ENCODE data around the gene SEMA4D.
A peak's percentile ranks its signal among the peaks of the same experiment; 100 is the strongest.

SEMA4D gene

DNA sequence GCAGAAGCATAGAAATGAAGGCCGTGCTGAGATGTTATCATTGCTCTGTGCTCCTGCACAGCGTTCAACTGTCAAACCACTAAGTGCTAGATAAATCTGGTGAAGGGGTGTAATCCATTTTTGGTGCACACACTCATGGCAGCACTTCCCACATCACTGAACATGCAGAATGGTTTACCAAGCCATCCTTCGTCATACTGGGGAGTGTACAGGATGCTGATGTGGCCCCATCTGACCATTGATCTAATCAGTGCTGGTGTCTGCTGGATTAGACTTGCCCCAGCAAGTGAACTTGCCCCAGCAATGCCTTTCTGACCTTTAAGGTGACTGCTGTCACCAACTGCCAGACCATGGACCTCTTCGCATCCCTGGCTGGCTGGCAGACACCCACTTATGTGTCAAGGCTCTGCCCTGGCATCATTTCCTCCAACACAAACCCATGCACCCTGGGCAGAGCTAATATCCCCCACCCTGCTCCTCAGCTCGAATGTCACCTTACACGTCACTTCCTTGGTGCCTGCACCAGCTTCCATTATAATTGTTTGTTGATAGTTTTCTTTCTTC, 4.2 kb upstream of the SEMA4D start:
- DNase-seq (ENCODE audit: low spot score) = no peak

DNA sequence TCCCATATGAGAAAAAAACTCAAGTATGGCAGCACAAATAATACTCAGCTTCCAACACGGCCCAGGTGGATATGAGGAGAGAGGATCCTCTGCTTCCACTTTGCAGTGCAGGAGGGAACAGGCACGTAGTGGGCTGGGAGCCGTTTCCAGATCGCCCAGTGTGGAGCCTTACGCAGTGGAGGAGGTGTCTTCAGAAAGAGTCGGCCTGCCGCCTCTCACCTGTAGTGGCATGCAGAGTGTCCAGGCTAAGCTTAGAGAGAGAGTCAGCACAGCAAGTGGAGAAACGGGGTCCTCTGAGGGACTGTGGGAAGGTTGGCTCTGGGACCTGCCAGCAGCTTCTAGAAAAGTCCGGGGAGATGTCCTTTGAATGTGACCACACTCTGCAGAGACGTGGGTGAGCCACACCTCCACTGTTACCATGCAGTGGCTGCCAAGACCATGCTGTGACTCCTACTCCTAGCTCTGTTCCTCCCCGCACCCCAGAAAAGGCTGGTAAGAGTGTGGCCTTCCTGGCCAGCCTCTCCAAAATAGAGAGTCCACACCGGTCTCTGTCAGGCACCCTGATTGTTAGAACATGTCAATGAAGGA, 3.5 kb upstream of the SEMA4D start:
- DNase-seq (ENCODE audit: low spot score) = no peak

DNA sequence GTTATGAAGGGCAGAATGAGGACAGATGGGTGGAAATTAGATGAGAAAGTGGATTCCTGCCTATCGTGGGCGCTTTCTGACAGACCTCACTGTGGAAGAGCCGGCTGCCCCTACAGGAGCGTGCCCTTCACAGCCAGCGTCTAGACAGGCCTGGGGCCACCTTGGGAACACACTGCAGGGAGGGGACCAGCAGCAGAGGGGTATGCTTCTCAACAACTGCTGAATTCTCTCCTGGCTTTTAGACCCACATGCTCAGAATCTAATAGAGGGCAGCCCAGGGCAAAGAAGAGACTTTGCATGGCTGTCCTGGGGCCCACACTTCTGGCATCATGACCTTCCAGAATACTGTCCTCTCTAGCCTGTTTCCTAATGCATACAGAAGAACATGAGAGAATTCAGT, 2.1 kb upstream of the SEMA4D start:
- DNase-seq (ENCODE audit: low spot score) = no peak

DNA sequence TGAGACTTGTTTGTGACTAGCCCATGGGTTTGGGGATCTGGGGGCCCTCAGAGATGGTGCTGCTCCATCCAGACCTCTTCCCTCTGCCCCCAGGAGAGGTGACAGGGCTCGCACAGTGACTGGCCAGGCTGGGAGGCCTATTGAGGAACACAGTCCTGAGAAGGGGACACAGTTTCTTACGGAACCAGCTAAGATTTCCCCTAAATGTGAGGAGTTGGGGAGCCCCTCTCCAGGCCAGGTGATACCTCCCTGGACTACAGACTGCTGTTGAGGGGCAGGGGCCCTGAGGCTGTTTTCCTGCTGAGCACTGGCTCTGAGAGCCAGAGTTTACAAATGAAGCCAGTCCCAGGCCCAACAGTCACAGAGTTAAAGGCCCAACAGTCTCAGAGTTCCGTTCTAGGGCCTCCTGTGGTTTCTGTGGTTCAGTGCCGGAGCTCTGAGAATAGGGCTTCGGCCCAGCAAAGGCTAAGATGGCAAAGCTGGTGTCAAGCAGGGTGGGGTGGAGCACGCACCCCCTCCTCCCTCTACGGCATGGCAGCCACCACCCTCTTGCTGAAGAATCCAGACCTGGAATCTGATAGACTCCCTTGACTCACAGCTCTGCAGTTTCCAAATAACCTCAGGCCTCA, 1.1 kb upstream of the SEMA4D start:
- DNase-seq (ENCODE audit: low spot score) = peak; percentile 48

DNA sequence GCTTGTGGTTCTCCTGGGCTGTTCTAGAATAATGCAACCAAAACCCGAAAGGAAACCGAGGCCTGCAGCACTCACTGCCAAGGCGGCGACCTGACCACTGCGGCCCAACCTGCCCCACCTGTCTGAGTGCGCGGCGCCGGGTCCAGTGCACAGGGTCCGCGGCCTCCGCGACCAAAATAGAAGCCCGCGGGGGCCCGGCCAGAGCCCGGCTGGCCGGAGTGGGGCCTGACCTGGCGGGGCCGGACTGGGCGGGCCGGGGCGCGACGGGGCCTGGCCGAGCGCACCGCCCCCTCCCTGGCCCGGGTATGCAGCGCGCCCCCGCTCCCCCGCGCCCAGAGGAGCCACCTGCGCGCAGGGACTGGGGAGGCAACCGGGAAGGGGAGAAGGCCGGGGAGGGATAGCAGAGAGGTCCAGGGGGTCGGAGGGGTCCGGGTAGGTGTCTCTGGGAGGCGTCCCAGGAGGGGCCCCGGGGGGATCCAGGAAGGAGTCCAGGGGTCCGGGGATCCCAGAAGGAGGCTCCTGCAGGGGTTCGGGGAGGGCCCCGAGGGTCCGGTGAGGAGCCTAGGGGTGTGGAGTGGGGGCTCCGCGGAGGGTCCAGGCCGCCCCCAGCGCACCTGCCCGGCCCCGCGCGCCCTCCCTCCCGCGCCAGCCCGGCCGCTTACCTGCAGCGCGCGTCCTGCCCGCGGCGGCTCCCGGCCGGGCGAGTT, 503 bp downstream of the SEMA4D start:
- DNase-seq (ENCODE audit: low spot score) = no peak

DNA sequence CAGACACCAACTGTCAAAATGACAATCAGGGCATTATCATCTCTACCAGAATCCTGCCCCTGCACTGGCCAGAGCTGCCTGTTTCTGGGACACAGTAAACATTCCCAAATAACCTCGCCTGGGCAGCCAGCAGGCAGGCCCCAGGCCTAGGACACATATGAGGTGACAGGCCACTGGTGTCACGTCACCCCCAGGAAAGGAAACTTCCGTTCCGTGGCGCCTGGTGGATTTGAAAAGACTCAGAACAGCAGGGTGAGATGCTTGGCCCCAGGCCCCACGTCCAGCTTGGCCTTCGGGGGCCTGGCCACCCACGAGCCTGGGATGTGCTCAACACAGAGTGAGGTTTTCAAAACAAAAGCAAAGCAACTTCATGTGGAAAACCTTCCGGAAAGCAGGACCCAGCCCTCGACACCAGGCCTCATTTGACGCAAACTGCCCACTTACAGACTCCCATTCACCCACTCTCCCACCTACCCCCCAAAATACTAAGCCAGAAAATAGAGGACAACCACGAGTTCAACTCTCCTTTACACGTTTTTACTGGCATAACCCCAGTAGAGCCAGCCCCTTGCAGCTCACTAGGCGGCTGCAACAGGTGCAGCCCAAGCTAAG, 1.2 kb downstream of the SEMA4D start:
- DNase-seq (ENCODE audit: low spot score) = peak; percentile 53

DNA sequence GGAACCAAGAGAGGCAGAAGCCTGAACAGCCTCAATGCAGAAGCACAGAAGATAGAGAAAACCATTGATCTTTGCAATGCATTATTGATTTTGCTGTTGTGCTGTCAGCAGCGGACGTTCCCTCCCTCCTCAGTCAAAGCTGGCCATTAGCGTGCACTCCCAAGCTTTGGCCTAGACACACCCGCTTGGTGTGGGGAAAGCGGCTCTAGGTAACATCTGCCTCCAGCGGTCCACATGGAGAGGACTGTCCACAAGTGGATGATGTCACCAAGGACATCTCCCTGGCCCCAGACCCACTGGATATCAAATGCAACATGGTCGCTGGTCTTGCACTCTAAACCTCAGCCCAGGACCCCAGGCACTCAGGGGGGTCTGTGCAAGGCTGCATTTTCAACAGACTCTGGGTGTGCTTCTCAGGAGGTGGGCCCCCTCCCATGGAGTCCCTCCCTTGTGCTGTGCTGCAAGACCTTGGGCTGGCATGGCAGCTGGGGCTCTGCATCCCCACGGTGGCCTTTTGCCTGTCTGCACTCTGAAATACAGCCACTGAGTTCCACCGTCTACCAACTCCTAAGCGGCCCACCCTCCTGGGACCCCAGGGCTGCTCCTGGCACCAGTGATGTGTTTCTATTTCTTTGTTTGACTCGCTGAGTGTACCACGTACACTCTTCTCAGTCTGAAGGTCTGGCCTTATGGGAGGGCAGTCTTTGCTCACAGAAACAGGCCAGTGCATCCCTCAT, 1.9 kb downstream of the SEMA4D start:
- DNase-seq (ENCODE audit: low spot score) = no peak

DNA sequence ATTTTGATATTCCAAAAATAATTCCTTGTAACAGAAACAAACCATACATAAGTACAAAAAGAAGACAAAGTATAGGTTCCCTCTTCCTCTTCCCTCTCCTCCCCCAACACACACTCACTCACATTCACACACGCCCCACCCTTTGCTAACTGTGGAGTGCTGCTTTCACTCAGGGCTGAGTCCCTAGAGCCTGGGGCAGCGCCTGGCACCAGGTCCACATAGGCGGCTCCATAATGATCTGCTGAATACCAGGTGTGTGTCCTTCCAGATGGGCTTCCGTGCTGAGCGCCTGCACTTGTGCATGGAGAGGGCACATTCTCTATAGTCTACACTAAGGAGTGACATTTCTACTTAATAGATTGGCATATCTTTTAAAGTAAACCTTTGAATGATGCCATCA, 3.7 kb downstream of the SEMA4D start:
- DNase-seq (ENCODE audit: low spot score) = no peak

DNA sequence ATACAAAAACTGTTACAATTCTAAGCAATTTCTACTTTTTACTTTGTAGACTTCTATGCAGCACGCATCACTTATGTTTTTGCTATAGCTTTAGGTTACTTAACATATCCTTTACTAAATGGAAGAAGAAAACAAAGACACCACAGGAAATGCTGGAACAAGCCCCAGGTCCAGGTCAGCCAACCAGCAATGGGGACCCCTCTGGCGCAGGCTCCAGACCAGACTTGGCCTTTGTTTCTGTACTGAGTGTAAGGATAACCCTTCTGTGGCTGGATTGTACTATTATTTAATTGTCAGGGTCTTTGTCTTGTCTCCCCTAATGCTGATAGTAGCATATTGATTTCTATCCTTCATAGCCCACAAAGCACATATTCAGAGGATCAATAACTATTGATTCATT, 4.2 kb downstream of the SEMA4D start:
- DNase-seq (ENCODE audit: low spot score) = no peak

DNA sequence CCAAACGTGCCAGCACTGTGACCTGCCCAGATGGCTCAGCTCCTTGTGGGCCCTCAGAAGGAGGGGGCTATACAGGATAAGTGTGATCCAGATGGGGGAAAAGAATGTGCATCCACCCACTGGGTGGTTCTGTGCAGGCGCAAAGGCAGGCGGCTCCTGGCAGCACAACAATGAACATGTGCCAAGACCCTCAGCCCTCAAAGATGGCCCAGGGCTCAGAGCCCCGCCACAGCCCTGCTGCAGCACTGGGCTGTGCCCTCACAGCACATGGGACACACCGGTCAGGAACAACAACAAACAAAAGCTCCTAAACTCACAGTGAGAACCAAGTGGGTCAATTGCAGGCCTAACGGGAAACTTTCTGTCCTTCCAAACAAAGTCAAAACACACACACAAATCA, 4.7 kb downstream of the SEMA4D start:
- no peak for DNase-seq (ENCODE audit: low spot score)

DNA sequence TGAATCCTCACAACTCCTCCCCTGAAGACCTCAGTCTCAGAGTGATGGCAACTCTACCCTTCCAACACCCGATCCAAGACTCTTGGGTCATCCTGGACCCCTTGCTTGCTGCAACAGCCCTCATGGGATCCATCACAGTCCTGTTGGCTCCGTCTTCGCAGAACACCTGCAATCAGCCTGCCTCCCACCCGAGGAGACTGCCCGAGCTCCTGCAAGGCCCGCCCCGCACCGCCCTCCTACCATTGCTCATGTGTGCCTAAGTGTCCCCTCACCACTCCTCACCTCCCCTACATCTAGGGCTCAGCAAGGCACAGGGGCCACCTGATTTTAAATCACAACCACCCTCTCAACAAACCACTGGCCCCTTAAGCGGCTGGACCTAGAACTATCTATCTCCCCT, 5.3 kb downstream of the SEMA4D start:
- DNase-seq (ENCODE audit: low spot score) = no peak

DNA sequence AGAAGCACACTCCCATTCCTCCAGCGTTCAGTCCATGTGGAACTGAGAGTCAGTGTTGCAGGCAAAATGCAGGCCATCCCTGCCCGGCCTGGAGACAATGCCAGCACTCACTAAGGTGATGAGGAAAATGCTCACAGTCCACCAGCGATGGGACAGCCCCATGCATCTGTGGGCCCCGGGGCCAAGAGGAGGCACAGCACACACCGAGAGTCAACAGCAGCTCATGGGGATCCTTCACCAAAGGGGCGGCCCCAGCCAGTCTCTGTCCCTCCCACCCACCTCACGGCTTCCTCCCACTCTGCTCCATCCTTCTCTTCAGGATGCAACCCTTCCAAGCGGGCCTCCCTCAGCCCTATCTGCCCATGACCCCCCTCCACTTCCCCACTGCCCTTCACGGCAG, 6.2 kb downstream of the SEMA4D start:
- DNase-seq (ENCODE audit: low spot score) = no peak

DNA sequence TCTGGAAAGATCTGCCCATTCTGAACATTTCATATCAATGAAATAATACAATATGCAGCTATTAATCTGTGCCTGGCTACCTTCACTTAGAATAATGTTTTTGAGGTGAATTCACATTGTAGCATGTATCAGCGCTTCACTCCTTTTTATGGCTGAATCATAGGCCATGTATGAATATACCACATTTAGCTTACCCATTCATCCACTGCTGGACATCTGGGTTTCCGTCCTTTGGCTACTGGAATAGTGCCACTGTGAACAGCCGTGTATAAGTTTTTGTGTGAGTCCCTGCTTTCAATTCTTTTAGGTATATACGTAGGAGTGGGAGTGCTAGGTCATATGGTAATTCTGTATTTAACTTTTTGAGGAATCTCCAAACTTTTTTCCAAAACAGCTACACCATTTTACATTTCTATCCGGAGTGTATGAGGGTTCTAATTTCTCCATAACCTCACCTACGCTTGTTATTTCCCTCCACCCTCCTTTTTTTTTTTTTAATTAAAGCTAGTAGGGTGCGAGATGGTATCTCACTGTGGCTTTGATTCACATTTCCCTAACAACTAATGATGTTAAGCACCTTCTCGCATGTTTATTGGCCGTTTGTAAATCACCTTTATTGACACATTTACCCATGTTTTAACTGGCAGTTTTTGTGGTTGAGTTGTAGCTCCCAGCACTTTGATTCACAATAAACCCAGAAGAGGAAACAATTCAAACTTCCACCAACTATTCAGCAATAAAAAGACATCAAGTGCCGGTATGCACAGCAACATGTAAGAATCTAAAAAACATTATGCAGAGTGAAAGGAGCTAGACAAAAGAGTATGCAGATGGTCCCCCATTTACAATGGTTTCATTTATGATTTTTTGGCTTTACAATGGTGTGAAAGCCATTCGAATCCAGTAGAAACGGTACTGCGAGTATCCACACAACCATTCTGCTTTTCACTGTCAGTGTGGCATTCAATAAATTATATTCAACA, 8.1 kb downstream of the SEMA4D start:
- DNase-seq (ENCODE audit: low spot score) = peak; percentile 59

DNA sequence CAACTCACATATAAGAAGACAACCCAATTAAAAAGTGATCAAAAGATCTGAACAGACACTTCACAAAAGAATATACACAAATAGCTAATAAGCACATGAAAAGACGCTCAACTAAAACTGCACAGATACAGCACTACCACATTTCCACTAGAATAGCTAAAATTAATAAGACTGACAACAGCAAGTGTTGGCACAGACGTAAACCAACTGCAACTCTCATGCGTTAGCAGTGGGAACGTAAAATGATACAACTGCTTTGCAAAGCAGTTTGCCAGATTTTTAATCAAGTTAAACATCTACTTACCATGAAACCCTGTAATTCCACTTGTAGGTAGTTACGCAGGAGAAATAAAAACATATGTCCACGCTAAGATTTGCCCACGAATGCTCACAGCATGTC, 9.0 kb downstream of the SEMA4D start:
- no peak for DNase-seq (ENCODE audit: low spot score)

DNA sequence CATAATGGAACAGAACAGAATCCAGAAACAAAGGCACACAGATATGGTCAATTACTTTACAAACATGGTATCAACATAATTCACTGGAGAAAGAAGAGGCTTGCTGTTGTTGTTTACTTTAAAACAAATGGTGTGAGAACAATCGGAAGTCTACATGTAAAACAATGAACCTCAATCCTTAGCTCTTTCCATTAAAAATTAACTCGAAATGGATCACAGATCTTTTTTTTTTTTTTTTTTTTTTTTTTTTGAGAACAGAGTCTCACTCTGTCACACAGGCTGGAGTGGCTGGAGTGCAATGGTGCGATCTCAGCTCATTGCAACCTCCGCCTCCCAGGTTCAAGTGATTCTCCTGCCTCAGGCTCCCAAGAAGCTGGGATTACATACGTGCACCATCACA, 9.8 kb downstream of the SEMA4D start:
- DNase-seq (ENCODE audit: low spot score) = no peak

DNA sequence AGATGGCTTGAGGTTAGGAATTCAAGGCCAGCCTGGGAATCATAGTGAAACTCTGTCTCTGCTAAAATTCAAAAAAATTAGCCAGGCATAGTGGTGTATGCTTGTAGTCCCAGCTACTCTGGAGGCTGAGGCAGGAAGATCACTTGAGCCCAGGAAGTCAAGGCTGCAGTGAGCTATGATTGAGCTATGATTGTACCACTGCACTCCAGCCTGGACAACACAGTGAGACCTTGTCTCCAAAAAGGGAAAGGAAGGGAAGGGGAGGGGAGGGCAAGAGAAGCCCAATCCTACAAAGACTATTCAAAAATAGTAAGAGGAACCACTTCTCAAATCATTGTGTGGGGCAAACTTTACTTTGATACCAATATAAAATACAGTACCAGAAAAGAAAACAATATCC, 11.2 kb downstream of the SEMA4D start:
- no peak for DNase-seq (ENCODE audit: low spot score)

DNA sequence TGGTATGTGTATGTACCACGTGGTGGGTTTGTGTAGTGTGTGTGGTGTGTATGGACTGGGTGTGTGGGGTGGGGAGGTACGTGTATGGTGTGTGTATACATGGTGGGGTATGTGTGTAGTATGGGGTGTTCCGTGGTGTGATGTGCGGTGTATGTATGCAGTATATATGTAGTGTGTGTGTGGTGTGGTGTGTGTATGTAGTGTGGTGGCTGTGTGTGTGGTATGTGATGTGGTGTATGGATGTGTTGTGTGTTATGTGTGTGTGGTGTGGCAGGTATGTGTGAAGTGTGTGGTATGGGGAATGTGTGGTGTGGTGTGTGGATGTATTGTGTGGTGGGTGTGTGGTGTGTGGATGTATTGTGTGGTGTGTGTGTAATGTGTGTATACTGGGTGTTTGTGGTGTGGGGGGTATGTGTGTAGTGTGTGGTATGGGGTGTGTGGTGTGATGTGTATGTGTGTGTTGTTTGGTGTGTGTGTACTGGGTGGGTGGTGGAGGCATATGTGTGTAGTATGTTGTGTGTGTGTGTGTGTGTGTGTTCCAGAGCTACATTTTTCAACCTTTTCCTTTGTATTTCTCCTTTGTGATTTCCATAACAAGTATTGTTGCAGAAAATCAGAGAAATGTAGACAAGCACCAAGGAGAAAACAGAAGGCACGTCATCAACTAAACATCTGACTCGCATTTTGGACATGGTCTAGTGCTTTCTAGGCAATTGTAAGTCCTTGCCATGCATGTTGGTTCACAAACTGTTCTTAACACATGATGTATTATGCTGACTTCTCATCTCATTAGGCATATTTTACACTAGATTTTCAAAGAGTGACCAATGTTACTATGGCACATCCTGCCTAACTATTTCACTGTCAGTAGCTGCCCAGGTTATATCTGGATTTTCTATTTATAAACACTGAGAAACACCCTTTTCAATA, 13.2 kb downstream of the SEMA4D start:
- DNase-seq (ENCODE audit: low spot score) = peak; percentile 65

DNA sequence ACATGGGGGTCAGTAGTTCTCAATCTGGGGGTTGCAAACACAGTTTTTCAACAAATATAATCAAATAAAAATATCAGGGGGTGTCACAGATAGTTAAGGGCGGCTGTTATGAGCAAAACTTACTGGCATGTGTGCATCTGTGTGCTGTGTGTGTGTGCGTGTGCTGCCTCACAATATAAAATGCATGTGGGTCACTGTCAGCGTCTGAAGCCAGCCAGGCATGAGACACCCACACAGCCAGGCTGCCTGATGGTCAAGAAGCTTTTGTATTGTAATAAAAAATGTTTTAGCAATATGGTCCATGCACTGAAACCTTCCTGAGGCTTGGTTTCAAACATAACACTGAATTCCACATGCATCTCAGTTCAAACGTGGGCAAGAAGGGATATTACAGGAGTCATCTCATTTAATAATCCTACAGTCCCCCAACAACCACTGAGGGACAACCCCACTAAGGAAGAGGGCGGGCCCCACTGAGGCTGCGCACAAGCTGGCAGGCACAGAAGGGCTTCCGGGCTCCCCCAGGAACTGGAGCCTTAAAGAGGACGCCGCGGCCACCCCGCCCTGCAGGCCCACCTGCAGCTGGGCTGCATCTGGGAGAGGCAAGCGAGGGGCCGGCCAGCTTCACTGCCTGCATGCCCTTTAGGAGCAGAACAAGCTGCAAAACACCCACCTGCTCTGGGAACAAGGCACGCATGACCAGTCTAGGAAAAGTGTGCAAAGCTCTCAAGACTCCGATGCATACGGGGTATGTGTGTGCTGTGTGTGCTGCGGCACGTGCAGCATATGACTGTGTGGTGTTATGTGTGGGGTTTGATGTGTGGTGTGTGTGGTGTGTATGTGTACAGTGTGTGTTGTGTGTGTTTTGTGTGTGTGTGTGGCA, 14.1 kb downstream of the SEMA4D start:
- peak; percentile 77 for DNase-seq (ENCODE audit: low spot score)

DNA sequence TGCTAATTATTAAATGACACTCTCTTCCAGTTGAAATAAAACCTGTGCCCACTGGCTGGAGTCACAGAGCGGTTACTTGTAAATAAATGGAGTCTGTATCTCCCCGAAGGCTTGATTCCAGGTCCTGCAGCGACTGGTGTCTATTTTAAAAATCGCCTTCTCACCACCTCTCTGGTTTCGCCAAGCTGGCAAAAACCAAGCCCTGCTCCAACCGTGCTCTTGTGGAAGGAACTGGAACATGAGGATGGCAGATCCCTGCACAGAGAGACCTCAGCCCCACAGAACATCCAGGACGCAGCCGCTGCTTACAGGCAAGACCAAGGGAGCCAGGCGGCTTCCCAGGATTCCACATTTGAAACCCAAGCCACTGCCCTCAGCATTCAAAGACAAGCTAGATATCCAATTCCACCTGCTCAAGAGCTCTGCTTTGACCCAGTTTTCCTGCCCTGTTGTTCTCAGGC, 15.0 kb downstream of the SEMA4D start:
- no peak for DNase-seq (ENCODE audit: low spot score)
